ENCODE data around the gene CCR8. TPM values are rescaled to one million over a fixed set of nuclear protein-coding genes. Genes with fewer than 3 reads are reported as not detected.
"Not testable (repeated sequence)": the region's sequence is repeated elsewhere in the genome, so short reads cannot be mapped to it uniquely, and the experiment has no call there.

Gene CCR8
- total RNA-seq, 1 donor from 2014 or later: not detected

GRCh38 chr3:39299279-39299678 lies 30.2 kb upstream of the CCR8 start:
- DNase-seq (ENCODE audit: low spot score): no peak
- intact Hi-C loops (cut with DNase I): no loop called here

GRCh38 chr3:39302178-39302577 lies 27.3 kb upstream of the CCR8 start:
- intact Hi-C loops (cut with DNase I): no loop called here
- DNase-seq (ENCODE audit: low spot score): no peak

GRCh38 chr3:39313289-39313688 lies 16.2 kb upstream of the CCR8 start:
- intact Hi-C loops (cut with DNase I): no loop called here

GRCh38 chr3:39315420-39315819 lies 14.1 kb upstream of the CCR8 start:
- DNase-seq (ENCODE audit: low spot score): no peak

More at GRCh38 chr3:39313289-39313688, 16.2 kb upstream of the CCR8 start:
- DNase-seq (ENCODE audit: low spot score): no peak

GRCh38 chr3:39317571-39318169 lies 11.8 kb upstream of the CCR8 start:
- intact Hi-C loops (cut with DNase I): no loop called here

More at GRCh38 chr3:39315420-39315819, 14.1 kb upstream of the CCR8 start:
- intact Hi-C loops (cut with DNase I): no loop called here

GRCh38 chr3:39318301-39318700 lies 11.2 kb upstream of the CCR8 start:
- no peak for DNase-seq (ENCODE audit: low spot score)
- intact Hi-C loops (cut with DNase I): no loop called here

More at GRCh38 chr3:39317571-39318169, 11.8 kb upstream of the CCR8 start:
- DNase-seq (ENCODE audit: low spot score): no peak

- DNase-seq (ENCODE audit: low spot score): no peak
- intact Hi-C loops (cut with DNase I): no loop called here
Measured at GRCh38 chr3:39319249-39319648, 10.3 kb upstream of the CCR8 start.

GRCh38 chr3:39321574-39321983 lies 7.9 kb upstream of the CCR8 start:
- DNase-seq (ENCODE audit: low spot score); intact Hi-C loops (cut with DNase I): not testable (repeated sequence)

- intact Hi-C loops (cut with DNase I): not testable (repeated sequence)
Measured at GRCh38 chr3:39322209-39322715, 7.2 kb upstream of the CCR8 start.

GRCh38 chr3:39322936-39323335 lies 6.6 kb upstream of the CCR8 start:
- intact Hi-C loops (cut with DNase I): no loop called here
- DNase-seq (ENCODE audit: low spot score): no peak

More at GRCh38 chr3:39322209-39322715, 7.2 kb upstream of the CCR8 start:
- DNase-seq (ENCODE audit: low spot score): not testable (repeated sequence)

- intact Hi-C loops (cut with DNase I): no loop called here
- no peak for DNase-seq (ENCODE audit: low spot score)
Measured at GRCh38 chr3:39323494-39323893, 6.0 kb upstream of the CCR8 start.

GRCh38 chr3:39325236-39325635 lies 4.3 kb upstream of the CCR8 start:
- no peak for DNase-seq (ENCODE audit: low spot score)
- intact Hi-C loops (cut with DNase I): no loop called here

- DNase-seq (ENCODE audit: low spot score): no peak
- intact Hi-C loops (cut with DNase I): no loop called here
Measured at GRCh38 chr3:39327053-39327745, 2.3 kb upstream of the CCR8 start.

- intact Hi-C loops (cut with DNase I): no loop called here
- no peak for DNase-seq (ENCODE audit: low spot score)
Measured at GRCh38 chr3:39327746-39328349, 1.7 kb upstream of the CCR8 start.

- no peak for DNase-seq (ENCODE audit: low spot score)
- intact Hi-C loops (cut with DNase I): no loop called here
Measured at GRCh38 chr3:39330824-39331223, 1.3 kb downstream of the CCR8 start.

- intact Hi-C loops (cut with DNase I): no loop called here
- no peak for DNase-seq (ENCODE audit: low spot score)
Measured at GRCh38 chr3:39332525-39332924, 3.0 kb downstream of the CCR8 start.

- no peak for DNase-seq (ENCODE audit: low spot score)
- intact Hi-C loops (cut with DNase I): no loop called here
Measured at GRCh38 chr3:39333607-39334006, 4.1 kb downstream of the CCR8 start.

- no peak for DNase-seq (ENCODE audit: low spot score)
- intact Hi-C loops (cut with DNase I): no loop called here
Measured at GRCh38 chr3:39334205-39334604, 4.7 kb downstream of the CCR8 start.

GRCh38 chr3:39338201-39338600 lies 8.7 kb downstream of the CCR8 start:
- no peak for DNase-seq (ENCODE audit: low spot score)

GRCh38 chr3:39339086-39339485 lies 9.6 kb downstream of the CCR8 start:
- intact Hi-C loops (cut with DNase I): no loop called here
- no peak for DNase-seq (ENCODE audit: low spot score)

More at GRCh38 chr3:39338201-39338600, 8.7 kb downstream of the CCR8 start:
- intact Hi-C loops (cut with DNase I): no loop called here
